GM21381 (cell line): ENCODE data around the gene PDIK1L.

Experiments used
- ATAC-seq: cut with Tn5 transposase; IDR thresholded peaks from one replicate; pipeline ENCODE4 v1.9.1; 2021; ENCODE audit warnings: mild to moderate bottlenecking, moderate library complexity; ENCODE audit not compliant: unreplicated experiment

Gene PDIK1L

DNA sequence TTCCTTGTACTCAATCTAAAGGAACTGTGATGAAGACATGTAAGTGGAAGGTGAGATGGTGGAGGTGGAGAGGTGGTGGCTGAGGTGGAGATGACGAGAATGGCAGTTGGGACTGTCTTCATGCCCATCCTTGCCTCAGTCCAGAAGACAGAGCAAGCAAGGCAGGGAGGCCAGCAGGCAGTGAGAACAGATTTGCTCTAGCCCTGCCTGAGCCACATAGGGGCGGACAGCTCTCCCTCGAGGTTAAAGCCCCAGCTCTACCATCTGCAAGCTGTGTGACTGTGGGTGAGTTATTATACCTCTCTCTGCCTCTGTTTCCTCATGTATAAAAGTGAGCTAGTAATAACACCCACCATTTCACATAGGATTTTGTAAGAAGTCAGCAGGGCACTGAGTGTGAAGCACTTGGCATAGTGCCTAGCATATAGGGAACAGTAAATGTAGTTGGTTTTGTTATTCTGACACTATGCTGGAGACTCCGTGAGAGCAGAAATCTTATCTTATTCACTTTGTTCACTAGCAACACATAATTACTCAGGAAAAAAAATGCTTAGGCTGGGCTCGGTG is 42.4 kb downstream of the PDIK1L start:
- no peak for ATAC-seq

- no peak for ATAC-seq
Observed at GRCh38 chr1:26154750-26155149, 43.1 kb downstream of the PDIK1L start.

DNA sequence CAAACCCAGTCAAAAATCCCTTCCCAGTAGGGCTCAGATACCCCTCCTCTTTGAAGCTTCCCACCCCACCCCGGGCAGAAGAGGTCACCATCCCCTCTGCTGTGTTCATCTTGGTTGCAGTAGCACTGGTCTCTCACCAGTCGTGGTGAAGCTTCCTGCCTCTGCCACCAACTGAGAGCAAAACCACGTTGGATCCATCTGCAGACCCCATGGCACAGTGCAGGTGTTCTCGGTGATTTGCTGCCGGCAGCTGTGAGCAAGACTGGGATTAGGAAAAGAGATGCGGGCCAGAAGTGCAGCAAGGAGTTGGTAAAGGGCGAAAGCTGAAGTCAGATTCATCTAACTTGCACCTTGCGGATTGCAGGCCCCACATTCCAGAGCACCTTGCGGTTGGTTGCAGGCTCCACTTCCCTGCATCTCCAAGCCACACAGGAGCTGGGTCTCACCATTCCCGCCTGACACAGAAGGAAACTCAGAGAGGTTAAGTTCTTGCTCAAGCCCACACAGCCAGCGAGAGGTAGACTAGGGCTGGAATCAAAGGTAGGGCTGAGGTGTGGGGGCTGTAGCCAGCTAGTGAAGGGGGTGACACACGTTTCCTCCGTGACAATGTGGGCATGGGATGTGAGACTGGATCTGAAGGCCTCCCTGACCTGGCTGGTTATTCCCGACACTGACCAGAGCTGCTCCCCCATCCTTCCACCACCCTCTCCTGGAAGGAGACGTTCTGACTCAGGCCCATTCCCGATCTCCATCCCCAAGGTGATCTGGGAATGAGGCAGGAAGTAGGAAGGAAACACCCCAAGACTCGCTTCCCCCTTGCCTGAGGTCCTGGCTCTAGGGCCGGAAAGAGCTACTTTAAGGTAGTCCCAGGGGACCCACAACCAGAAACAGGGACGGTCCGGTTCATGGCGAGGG is 44.0 kb downstream of the PDIK1L start:
- no peak for ATAC-seq

GRCh38 chr1:26156285-26157038 is 44.8 kb downstream of the PDIK1L start:
- no peak for ATAC-seq

- no peak for ATAC-seq
Observed at GRCh38 chr1:26158271-26158907, 46.8 kb downstream of the PDIK1L start.

DNA sequence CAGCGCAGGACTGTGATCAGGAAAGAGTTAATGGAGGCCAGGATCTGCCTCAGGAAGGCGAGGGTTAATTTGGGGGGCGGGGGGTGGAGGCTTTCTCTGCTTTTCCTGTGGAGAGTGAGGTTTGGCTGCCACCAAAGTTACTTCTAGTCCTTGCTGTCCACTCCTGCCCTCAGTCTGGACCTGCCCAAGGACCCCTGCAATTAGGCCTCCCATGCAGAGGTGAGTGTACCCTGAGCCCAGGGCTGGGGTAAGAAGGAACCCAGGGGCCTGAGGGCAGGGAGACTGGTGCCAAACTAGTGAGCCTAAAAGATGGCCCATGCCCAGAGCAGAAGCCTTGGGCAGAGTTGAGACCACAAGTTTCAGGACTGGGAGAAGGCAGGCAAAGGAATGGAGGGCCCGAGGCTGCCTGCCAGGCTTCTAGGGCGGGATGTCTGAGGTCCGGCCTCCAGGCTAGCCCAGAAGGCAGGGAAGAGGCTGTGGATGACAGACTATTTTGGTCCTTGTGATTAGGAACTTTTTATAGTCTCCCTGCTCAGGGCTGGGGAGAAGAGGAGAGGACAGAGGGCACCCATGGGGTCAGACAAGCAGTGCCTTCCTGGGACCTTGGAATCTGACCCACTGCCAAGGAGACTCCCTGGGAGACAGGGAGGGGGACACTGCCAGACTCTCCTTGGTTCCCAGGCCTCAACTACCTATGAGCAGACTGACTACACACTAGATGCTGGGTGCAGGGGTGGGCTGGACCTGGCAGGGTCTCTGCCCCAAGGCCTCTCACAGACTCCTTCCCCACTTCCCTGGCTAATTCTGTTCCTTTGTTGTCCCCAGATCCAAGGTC is 47.5 kb downstream of the PDIK1L start, which contains the start of gene FAM110D:
Gene FAM110D, plus strand, starts transcription at position 172 of the 835 bp plus-strand sequence. CDS start 2,213 bp downstream, outside the sequence.
- ATAC-seq, result no peak

DNA sequence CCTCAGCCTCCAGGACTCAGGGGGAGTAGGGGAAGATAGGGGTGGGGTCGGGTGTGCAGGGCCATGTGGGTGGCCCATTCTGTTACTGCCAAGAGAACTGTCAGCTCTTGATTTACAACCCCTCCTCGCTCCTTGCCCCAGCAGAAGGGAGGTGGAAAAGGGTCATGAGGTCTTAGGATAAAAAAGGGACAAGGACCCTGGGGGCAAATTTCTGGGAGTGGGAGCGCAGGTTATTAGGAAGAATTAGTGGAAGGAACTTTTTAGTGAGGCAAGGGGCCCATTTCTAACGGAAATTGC is 48.1 kb downstream of the PDIK1L start:
- no peak for ATAC-seq

DNA sequence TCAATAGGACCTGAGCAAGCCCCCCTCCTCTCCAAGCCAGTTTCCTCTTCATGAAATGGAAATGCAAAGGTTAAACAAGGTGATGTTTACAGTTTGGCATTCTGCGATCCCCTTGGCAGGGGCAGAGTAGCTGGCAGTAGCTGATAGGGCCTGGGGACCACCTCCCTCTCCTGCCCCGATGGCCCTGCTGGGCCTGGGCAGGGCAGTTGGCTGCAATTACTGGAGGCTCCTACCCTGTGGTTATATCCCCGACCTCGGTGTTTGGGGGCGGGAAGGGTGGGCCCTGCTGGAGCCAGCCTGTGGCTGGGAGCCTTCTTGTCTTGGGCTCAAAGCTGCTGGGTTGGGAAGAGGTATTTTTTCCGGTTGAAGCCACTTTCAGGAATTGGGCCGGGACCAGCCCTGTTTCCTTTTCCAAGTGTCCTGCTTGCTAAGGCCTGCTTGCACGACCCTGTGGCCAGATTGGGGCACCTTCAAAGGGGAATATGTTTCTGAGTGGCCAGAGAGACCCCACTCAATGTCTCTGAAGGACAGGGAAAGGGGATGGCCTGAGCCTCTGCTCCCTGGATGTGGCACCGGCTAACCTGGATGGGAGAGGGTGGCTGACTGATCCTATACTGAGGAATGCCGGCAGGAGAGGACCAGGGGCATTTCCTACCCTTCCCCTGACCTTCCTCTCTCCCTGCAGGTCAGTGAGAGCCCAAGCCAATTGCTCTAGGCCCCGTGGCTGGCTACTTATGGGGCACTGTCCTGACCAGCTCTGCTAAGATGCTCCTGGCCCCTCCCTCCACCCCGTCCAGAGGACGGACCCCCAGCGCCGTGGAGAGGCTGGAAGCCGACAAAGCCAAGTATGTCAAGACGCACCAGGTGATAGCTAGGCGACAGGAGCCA is 49.1 kb downstream of the PDIK1L start:
- ATAC-seq, result no peak

GRCh38 chr1:26161415-26162219 is 50.0 kb downstream of the PDIK1L start:
- no peak for ATAC-seq

DNA sequence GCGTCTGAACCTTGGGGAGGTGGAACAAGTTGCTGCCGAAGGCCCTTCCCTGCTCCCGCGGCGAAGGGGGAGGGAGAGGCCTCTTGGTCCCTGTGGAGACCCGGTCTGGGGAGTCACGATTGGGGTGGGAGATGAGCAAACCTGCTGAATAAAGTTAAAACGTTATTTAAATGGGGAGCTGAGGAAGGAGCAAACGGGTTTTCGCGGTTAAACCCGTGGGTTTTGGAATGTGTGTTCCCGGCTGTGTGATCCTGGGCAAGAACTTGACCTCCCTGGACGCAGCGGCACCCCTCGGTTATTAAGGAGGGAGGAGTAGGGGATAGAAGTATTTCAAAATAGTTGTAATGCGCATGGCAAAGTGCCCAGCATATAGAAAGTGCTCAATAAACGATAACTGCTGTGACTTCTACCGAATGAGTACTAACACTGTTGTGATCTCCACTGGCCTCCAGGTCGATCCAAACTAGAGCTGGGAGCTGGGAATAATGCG is 50.6 kb downstream of the PDIK1L start:
- ATAC-seq, result no peak

DNA sequence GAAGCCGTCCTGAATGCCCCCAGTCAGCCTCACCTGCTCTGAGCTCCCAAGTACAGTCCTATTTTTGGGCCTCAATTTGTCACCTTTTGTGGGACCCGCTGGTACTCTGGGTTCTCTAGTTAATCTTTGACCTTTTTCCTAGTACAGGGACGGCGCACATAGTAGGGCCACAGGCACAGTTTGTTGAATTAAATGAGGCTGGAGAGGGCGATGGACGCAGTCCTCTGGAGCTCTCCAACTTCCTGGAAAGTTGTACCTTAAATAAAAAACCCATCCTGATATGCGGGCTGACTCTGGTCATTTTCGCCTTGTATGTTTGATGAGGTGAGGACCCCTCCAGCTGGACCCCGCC is 52.0 kb downstream of the PDIK1L start:
- no peak for ATAC-seq

DNA sequence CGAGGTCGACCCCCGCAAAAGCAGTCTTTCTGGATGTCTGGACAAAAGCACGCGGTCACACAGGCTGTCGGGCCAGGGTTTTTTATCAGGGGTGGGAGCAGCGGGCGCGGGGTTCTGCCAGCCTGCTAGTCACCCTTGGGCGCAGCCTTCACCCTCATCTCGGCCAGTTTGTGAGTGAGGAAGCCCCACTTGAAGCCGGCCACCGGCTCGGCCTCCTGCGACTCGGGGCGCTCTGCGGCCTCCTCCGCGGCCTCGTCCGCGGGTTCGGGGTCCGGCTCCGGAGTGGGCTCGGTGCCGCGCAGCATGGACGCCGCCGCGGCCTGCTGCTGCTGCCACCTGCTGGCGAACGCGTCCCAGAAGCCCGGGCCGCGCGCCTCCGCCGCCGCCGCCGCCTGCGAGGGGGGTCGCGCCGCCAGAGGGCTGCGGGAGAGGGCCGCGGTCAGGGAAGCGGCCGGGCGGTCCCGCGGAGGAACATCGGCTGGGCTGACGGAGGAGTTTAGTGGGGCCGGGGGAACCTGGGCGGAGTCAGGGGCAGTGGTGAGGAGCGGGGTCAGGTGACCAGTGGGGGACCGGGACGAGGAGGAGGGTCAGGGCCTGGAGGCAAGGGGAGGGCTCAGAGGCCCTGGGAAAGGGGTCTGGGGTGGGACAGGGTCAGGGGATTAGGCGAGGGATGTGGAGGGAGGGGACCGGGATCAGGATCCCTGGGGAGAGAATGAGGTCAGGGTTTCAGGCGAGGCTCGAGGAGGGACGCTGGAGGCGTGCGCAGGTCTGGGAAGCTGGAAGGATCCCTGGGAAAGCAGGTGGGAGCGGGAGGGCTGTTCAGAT is 52.6 kb downstream of the PDIK1L start:
- ATAC-seq, result no peak

GRCh38 chr1:26164861-26165842 is 53.5 kb downstream of the PDIK1L start:
- ATAC-seq, result no peak

GRCh38 chr1:26166719-26167281 is 55.2 kb downstream of the PDIK1L start:
- no peak for ATAC-seq

- no peak for ATAC-seq
Observed at GRCh38 chr1:26168410-26169197, 57.0 kb downstream of the PDIK1L start, which contains the start of gene C1orf232. C1orf232 (minus strand) TSS chr1:26168963; CDS start chr1:26168499, 464 bp downstream.
